Stimulated activated CD4-positive, alpha-beta T cell treated with anti-CD3 and anti-CD28 coated beads, Interleukin-4, amount 100 ng/mL, for 4 hours (primary cell): ENCODE measurements around the gene NAALADL1.
"Not testable (repeated sequence)": the region's sequence is repeated elsewhere in the genome, so short reads cannot be mapped to it uniquely, and the experiment has no call there.

Experiments
- DNase-seq, 2 experiments: peaks; one replicate each; pipeline ENCODE4 v3.0.0-alpha.2; 2020

NAALADL1 gene

DNA sequence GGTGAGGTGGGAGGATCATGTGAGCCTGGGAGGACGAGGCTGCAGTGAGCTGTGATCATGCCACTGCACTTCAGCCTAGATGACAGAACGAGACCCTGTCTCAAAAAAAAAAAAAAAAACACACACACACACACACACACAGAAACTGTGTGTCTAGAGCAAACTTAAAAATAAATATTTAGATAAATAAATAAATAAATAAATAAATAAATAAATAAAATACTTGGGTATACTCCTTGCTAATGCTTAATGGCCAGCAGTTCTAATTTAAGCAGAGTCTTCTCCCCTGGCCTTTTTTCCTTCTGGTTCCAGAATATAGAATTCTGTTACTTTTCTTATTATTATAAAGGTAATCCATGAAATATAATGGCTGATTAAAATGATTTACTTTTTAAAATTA, 49.5 kb downstream of the NAALADL1 start:
- no peak for DNase-seq

DNA sequence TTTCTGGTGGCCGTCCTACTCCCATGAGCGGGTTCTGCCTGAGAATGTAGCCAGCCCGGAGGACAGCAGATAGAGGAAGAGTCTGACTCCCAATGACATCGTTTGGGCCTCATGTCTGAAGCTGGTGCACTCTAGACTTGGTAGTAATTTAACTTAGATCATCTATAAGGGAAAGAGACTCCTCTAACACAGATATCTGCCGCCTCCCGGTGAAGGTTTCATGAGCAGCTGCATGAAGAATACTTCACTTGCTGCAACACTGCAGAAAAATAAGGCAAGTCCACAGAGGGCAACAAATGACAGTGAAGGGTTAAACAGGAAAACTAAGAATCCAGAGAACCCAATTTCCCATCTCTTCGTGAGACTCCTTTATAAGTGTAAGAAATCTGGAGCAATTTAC, 50.3 kb downstream of the NAALADL1 start:
- DNase-seq = no peak

DNA sequence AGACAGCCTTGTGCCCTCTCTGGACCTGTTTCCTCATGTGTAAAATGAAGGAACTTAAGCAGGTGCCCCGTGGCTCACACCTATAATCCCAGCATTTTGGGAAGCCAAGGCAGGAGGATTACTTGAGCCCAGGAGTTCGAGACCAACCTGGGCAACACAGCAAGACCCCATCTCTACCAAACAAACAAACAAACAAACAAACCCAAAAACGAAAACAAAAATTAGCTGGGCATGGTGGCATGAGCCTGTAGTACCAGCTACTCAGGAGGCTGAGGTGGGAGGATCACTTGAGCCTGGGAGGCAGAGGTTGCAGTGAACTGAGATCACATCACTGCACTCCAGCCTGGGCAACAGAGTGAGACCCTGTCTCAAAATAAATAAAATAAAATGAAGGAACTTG, 54.4 kb downstream of the NAALADL1 start:
- DNase-seq = not testable (repeated sequence)

DNA sequence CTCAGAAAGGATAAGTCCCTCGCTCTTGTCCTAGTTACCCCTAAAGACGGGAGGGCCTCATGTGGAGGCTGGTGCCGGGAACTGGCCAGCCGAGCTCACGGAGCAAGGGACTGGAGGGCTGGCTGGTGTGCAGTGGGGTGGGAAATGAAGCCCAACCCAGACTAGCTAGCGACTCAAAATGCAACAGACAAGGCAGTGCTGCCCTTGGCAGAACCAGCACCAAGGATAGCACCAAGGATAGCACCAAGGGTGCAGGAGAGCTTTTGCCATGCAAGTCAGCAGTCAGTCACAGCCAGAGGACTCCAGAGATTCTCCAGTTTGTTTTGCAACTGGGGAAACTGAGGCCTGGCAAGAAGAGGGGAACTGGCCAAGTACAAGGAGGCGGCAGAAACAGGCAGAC, 55.1 kb downstream of the NAALADL1 start:
- no peak for DNase-seq

DNA sequence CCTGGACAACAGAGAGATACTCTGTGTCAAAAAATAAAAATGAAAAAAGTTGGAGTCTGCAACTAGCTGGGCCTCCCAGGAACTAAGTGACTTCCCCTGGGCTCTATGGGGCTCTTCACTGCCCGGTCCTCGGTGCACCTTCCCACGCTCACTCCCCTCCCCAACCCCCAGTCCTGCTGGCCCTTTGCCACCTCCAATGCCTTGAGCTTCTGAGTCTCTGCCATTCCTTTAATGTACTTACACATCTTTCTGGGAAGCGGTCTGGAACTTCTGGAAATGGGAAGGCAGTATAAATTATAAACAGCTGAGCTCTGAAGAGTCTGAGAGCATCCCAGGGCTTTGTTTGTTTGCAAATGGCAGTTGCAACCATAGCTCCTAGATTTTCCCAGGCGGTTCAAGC, 55.6 kb downstream of the NAALADL1 start:
- DNase-seq = no peak

DNA sequence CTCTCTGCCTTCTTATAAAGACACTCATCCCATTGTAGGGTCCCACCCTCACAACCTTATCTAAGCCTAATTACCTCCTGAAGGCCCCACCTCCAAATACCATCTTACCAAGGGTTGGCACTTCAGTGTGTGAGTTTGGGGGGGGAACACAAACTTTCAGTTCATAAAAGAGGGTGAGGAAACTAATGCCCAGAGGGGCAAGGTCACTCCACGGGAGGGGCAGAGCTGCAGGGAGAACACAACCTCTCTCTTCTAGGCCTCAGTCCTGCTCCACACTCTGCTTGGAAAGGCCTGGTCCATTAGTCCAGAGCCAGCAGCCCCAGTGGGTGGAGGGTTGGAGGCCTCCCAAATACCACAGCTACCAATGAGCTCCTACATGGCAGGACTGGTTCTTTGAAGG, 58.9 kb downstream of the NAALADL1 start:
- DNase-seq = no peak

DNA sequence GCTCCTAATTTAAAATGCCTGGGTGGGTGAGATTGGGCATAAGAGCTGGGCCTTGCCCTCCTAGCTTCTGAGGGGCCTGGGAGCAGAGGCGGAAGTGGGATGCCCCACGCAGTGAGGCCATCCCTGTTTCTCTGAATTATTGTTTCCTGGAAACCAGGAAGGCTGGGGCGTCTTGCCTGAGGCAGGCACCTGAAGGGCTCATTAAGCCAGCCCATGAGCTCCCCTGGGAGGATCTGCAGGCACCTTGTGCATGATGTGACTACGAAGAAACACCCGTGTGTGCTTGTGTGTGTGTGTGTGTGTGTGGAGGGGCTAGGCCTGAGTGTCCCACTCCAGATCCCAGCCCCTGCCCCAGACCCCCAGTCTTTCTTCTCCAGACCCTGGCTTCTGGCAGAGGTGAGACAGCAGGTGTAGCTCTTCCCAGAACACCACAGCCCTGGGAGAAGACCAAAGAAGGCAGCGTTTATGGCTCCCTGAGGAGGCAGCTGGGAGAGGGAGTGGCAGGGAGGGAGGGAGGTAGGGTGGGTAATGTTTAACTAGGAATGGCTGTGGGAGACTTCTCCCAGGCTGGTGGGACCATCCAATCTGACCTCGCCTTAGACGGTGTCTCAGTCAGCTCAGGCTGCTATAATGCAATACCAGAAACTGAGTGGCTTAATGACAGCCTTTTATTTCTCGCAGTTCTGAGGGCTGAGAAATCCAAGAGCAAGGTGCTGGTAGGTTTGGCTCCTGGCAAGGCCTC, 59.5 kb downstream of the NAALADL1 start:
- no peak for DNase-seq

DNA sequence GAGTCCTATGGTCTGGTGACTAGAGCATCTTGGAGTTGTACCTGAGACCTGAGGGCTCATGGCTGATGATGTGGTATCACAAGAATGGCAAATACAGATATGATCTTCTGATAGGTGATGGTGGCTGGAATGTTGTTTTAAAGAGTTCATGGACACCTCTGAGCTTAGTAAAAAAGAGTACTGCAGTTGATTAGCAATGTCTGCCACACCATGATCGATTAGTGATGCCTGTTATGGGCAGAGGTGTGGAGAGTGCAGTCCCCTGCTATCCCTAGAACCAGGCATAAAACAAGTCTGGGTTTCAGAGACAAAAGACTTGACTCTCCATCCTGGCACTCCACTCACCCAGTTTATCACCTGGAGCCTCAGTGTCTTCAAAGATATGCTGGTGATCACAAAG, 60.2 kb downstream of the NAALADL1 start:
- DNase-seq = no peak

DNA sequence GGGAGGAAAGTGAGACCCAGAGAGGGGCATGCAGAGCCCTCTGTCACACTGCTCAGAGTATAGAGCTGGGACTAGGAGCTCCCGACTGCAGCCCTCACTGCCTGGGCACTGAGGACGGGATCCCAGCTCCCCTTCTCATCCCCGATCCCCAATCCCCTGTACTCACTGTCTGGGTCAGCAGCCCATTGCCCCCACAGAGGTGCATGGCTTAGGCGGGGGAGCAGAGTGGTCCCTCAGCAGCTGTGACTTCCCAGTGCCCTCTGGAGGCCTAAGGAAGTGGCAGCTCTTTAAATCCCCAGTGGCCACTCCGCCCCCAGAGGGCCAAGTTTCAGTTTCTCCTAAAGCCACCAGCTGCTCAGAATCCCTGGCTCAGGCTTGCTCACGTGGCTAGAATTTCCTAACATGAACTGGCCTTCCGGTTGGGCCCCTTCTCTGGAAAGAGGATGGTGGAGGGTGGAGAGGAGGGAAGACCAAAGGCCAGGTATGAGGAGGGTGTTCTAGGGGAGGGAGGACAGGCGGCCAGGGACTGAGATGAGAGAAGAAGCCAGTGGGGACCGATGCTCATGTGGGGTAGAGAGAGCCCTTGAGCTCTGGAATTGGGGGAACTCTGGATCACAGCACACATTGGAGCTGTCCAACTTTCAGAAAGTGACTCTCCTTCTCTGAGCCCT, 61.5 kb downstream of the NAALADL1 start, which contains the start of gene BATF2:
BATF2 (minus strand) TSS at position 262 of the 671 bp plus-strand sequence; CDS start at position 205, 57 bp downstream.
- DNase-seq = peak in 1 of 2 experiments; percentile 3

DNA sequence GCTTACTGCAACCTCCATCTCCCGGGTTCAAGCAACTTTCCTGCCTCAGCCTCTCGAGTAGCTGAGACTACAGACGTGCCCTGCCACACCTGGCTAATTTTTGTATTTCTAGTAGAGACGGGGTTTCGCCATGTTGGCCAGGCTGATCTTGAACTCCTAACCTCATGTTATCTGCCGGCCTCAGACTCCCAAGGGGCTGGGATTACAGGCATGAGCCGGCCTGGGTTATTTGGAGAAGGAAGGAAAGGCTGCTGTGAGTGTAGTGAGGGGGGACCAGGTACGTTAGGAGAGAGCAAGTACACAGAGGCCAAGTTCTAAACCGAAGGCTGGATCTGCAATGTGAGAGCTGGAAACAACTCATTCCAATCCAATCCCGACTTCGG, 62.0 kb downstream of the NAALADL1 start:
- no peak for DNase-seq
